Right lobe of liver (tissue), 4 donors: Measurements from ENCODE around the gene EEFSEC.

Experiments
- CTCF ChIP-seq, 4 donors: fragments of 200-600 bp in 3 of 4; fragments of 450-650 bp in 1 of 4; IDR thresholded peaks; one replicate each; pipeline versions ENCODE4 v1.5.1 to v1.8.0; 2016 to 2022; ENCODE audit warnings: antibody characterized with exemption in 4 of 4, mild to moderate bottlenecking in 2 of 4
- POLR2A ChIP-seq: fragments of 450-650 bp; IDR thresholded peaks from one replicate; pipeline ENCODE4 v1.6.1; 2017; ENCODE audit warnings: antibody characterized with exemption, mild to moderate bottlenecking
- donor health status: DM: no; HTN: no; CAD: no.
- donor health status: DM: no; HTN: no; CAD: no.
- donor health status: DM: no; HTN: yes; CAD: no.

- no peak for TF ChIP-seq CTCF (IDR thresholded peaks at IDR 0.05)
- TF ChIP-seq POLR2A = no peak
These were observed 202.2 kb downstream of the EEFSEC start for GRCh38 chr3:128355543-128355919.
